Body of pancreas (tissue), 4 donors: ENCODE measurements around the gene PRKAA2. TPM values are rescaled to one million over a fixed set of nuclear protein-coding genes. Genes with fewer than 3 reads are reported as not detected.

Source experiments
- ATAC-seq: fragments of 150-250 bp; one replicate; pipeline ENCODE4 v1.9.1; 2016
- DNase-seq, 4 donors: peaks; one replicate each; pipeline ENCODE4 v3.0.0-alpha.2; 2019
- H3K27ac ChIP-seq, 4 donors: fragments of 200-600 bp; sonication (generic); 1 replicate in 3 of 4; 2 replicates in 1 of 4; pipeline versions ENCODE4 v1.5.1 to v1.6.1; 2016 to 2019; ENCODE audit warnings: mild to moderate bottlenecking in 1 of 4, mixed read lengths in 1 of 4, moderate library complexity in 1 of 4
- H3K27me3 ChIP-seq, 2 donors: fragments of 200-600 bp; sonication (generic); one replicate each; pipeline ENCODE4 v1.6.0; 2016; ENCODE audit warnings: mild to moderate bottlenecking in 1 of 2
- H3K36me3 ChIP-seq, 2 donors: fragments of 200-600 bp; sonication (generic); replicated peaks in 1 of 2; 2 replicates each; pipeline ENCODE4 v1.5.1; 2016; ENCODE audit warnings: low read depth in 2 of 2; ENCODE audit not compliant: insufficient read depth in 1 of 2
- H3K4me1 ChIP-seq: fragments of 200-600 bp; sonication (generic); one replicate; pipeline ENCODE4 v1.6.0; 2016
- H3K4me3 ChIP-seq, 2 donors: fragments of 200-600 bp; sonication (generic); 1 replicate in 1 of 2; 2 replicates in 1 of 2; pipeline ENCODE4 v1.5.1; 2016 to 2019
- H3K9me3 ChIP-seq, 3 donors: fragments of 200-600 bp; sonication (generic); 1 replicate in 2 of 3; 2 replicates in 1 of 3; pipeline ENCODE4 v1.5.1; 2016
- CTCF ChIP-seq, 7 experiments: fragments of 450-650 bp in 4 of 7; fragments of 200-600 bp in 3 of 7; sonication (generic) in 3 of 7; IDR thresholded peaks; one replicate each; pipeline ENCODE4 v1.5.1; 2016 to 2019; ENCODE audit warnings: antibody characterized with exemption in 7 of 7
- POLR2A ChIP-seq, 3 donors: fragments of 450-650 bp; IDR thresholded peaks; one replicate each; pipeline ENCODE4 v1.6.1; 2016; ENCODE audit warnings: antibody characterized with exemption in 3 of 3, mild to moderate bottlenecking in 2 of 3
- WGBS, 2 donors: methylation state at CpG; one replicate each; pipeline ENCODE4 v1.1.5; 2017; 5-methylcytosine and 5-hydroxymethylcytosine counted together
- intact Hi-C: fragments of 100-400 bp; cut with DNase I; formaldehyde crosslinking; loops from one replicate; pipeline ENCODE4 v1.15.1; 2023
- total RNA-seq, 2 donors: library from RNA; depleted of rRNA; stranded (reverse); fragments of >200 nt; gene quantifications; one replicate each; pipeline ENCODE4 v1.1.0, GENCODE V29; 2016

Gene PRKAA2
- total RNA-seq, 2 donors from 2014 or later: 3.3 to 7.5 TPM

GRCh38 chr1:56626546-56626945 is 18.6 kb upstream of the PRKAA2 start:
- Histone ChIP-seq H3K4me1 (no peaks in the 10 kb centered on the region), H3K9me3 (no peaks in the 10 kb centered on the region), H3K36me3 (no peaks in the 10 kb centered on the region), H3K27ac (no peak overlapping the region), H3K27me3 (no peaks in the 10 kb centered on the region), H3K4me3 (no peak overlapping the region)
- ATAC-seq (no peak), DNase-seq (no peak)
- TF ChIP-seq CTCF (IDR thresholded peaks at IDR 0.05) (no peak), POLR2A (IDR thresholded peaks at IDR 0.05) (no peak)
- intact Hi-C loops: no loop called here

GRCh38 chr1:56627019-56627635 is 18.0 kb upstream of the PRKAA2 start:
- intact Hi-C loops: no loop called here
- no peaks in the 10 kb centered on the region for H3K4me1 ChIP-seq
- no peak overlapping the region for H3K27ac ChIP-seq
- H3K4me3 ChIP-seq: no peak overlapping the region
- H3K27me3 ChIP-seq: no peaks in the 10 kb centered on the region
- DNase-seq (no peak), ATAC-seq (no peak)
- no peak for TF ChIP-seq POLR2A (IDR thresholded peaks at IDR 0.05)
- TF ChIP-seq CTCF (IDR thresholded peaks at IDR 0.05): no peak
- H3K9me3 ChIP-seq: no peaks in the 10 kb centered on the region
- 81 to 87% methylated on average over 3 of the region's 3 CpGs for WGBS, 2 donors
- H3K36me3 ChIP-seq: no peaks in the 10 kb centered on the region

GRCh38 chr1:56627636-56628039 is 17.5 kb upstream of the PRKAA2 start:
- DNase-seq (no peak), ATAC-seq (no peak)
- intact Hi-C loops: no loop called here
- Histone ChIP-seq H3K4me3 (no peak overlapping the region), H3K27me3 (no peaks in the 10 kb centered on the region), H3K36me3 (no peaks in the 10 kb centered on the region), H3K4me1 (no peaks in the 10 kb centered on the region), H3K27ac (no peak overlapping the region), H3K9me3 (no peaks in the 10 kb centered on the region)
- WGBS, 2 donors: 63 to 81% methylated on average over 3 of the region's 3 CpGs
- TF ChIP-seq POLR2A (IDR thresholded peaks at IDR 0.05): no peak
- TF ChIP-seq CTCF (IDR thresholded peaks at IDR 0.05): no peak

GRCh38 chr1:56630786-56631185 is 14.3 kb upstream of the PRKAA2 start:
- H3K27ac ChIP-seq: no peak overlapping the region
- H3K27me3 ChIP-seq: no peaks in the 10 kb centered on the region
- DNase-seq (no peak), ATAC-seq (no peak)
- TF ChIP-seq POLR2A (IDR thresholded peaks at IDR 0.05): no peak
- no peak for TF ChIP-seq CTCF (IDR thresholded peaks at IDR 0.05)
- intact Hi-C loops: no loop called here
- no peaks in the 10 kb centered on the region for H3K9me3 ChIP-seq
- no peaks in the 10 kb centered on the region for H3K36me3 ChIP-seq
- H3K4me3 ChIP-seq: no peak overlapping the region
- H3K4me1 ChIP-seq: no peaks in the 10 kb centered on the region

GRCh38 chr1:56631901-56632300 is 13.2 kb upstream of the PRKAA2 start:
- ATAC-seq: no peak
- no peaks in the 10 kb centered on the region for H3K27me3 ChIP-seq
- H3K4me3 ChIP-seq: no peak overlapping the region
- TF ChIP-seq CTCF (IDR thresholded peaks at IDR 0.05) (no peak), POLR2A (IDR thresholded peaks at IDR 0.05) (no peak)
- no peaks in the 10 kb centered on the region for H3K4me1 ChIP-seq
- intact Hi-C loops: no loop called here
- no peak overlapping the region for H3K27ac ChIP-seq
- 83% methylated on average over 2 of the region's 2 CpGs for WGBS, 2 donors
- no peaks in the 10 kb centered on the region for H3K9me3 ChIP-seq
- no peaks in the 10 kb centered on the region for H3K36me3 ChIP-seq
- DNase-seq: no peak
